ENCODE results near the gene TEDC2.
A peak's percentile ranks its signal among the peaks of the same experiment; 100 is the strongest.

DNA sequence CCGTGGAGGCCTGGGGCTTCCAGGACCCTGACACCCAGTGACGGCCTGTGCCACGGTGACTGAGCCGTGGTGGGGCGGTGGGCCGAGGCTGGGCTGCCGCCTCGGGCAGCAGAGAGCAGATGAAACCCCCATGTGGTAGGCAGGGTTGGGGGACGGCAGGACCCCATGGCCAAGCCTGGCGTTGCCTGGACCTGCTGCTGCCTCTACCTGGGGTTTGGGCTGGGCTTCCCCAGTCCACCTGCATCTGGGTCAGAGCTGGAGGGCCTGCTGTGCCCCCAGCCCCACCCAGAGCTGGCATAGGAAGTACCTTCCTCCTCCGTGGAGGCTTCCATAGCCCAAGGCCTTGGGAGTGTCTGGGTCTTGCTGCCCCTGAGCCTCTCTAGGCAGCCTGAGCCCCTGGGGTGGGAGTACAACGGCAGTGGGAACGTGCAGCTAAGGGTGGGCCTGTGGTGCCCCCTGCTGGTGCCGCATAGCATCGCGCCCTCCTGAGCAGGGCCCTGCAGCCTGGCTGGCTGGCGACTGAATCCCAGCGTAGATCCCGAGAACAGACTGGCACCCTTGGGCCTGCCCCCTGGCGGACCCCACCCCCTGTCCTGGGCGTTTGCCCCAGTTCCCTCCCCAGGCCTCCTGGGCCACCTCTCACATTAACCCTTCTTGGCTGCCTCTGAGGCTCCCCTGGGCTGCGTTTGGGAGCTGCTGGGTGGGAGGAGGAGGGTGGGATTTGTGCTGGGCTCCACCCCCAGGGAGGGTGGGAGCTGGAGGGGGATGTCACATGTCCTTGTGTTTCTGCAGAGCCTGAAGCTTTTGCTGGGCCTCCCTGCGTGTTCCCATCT lies 41.2 kb downstream of the TEDC2 start:
- TF ChIP-seq, protein P1, sequence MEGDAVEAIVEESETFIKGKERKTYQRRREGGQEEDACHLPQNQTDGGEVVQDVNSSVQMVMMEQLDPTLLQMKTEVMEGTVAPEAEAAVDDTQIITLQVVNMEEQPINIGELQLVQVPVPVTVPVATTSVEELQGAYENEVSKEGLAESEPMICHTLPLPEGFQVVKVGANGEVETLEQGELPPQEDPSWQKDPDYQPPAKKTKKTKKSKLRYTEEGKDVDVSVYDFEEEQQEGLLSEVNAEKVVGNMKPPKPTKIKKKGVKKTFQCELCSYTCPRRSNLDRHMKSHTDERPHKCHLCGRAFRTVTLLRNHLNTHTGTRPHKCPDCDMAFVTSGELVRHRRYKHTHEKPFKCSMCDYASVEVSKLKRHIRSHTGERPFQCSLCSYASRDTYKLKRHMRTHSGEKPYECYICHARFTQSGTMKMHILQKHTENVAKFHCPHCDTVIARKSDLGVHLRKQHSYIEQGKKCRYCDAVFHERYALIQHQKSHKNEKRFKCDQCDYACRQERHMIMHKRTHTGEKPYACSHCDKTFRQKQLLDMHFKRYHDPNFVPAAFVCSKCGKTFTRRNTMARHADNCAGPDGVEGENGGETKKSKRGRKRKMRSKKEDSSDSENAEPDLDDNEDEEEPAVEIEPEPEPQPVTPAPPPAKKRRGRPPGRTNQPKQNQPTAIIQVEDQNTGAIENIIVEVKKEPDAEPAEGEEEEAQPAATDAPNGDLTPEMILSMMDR (IDR thresholded peaks at IDR 0.05 in 2 of 3, conservative IDR thresholded peaks at IDR 0.05 in 1 of 3; ENCODE audit: insufficient read depth in 2 of 3, low read depth in 1 of 3, low read length in 3 of 3) = peak; percentile 92 to 95 (median 95)
- TF ChIP-seq CBX5 (IDR thresholded peaks at IDR 0.05; ENCODE audit: borderline replicate concordance, low read depth) = no peak
- peak; percentile 87 for TF ChIP-seq SMC3 (conservative IDR thresholded peaks at IDR 0.05; ENCODE audit: insufficient read depth, low read depth, low read length)
- TF ChIP-seq POLR2AphosphoS5 (IDR thresholded peaks at IDR 0.05; ENCODE audit: control insufficient read depth, insufficient read depth, low read depth, low read length) = no peak
- no peak for TF ChIP-seq BRCA1 (IDR thresholded peaks at IDR 0.05)
- no peak for TF ChIP-seq BRCA1 (CRISPR knock-in tag; IDR thresholded peaks at IDR 0.05)
- TF ChIP-seq HNRNPUL1 (IDR thresholded peaks at IDR 0.05; ENCODE audit: low read length) = no peak
- no peak for TF ChIP-seq ZBTB8A (IDR thresholded peaks at IDR 0.05; ENCODE audit: partially characterized antibody)
- TF ChIP-seq, protein P2, sequence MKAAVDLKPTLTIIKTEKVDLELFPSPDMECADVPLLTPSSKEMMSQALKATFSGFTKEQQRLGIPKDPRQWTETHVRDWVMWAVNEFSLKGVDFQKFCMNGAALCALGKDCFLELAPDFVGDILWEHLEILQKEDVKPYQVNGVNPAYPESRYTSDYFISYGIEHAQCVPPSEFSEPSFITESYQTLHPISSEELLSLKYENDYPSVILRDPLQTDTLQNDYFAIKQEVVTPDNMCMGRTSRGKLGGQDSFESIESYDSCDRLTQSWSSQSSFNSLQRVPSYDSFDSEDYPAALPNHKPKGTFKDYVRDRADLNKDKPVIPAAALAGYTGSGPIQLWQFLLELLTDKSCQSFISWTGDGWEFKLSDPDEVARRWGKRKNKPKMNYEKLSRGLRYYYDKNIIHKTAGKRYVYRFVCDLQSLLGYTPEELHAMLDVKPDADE (conservative IDR thresholded peaks at IDR 0.05; ENCODE audit: control insufficient read depth, low read depth, low read length) = no peak
- TF ChIP-seq MYNN (IDR thresholded peaks at IDR 0.05) = 0 out of 2 replicates have a peak, but pooled peaks have one; percentile 36
- no peak for TF ChIP-seq MYNN (CRISPR knock-in tag; IDR thresholded peaks at IDR 0.05)
- TF ChIP-seq NFRKB (IDR thresholded peaks at IDR 0.05; ENCODE audit: low read depth) = no peak

All from K562 (cell line).